Fibroblast of lung (primary cell): ENCODE results near the gene MYO1E.

Experiments
- CTCF ChIP-seq, 2 donors: IDR thresholded peaks in 1 of 2; conservative IDR thresholded peaks in 1 of 2; 1 replicate in 1 of 2; 2 replicates in 1 of 2; pipeline ENCODE4 v1.5.1; 2011 to 2012; ENCODE audit warnings: low read length in 2 of 2, control low read depth in 1 of 2, inconsistent platforms in 1 of 2, low read depth in 1 of 2, mild to moderate bottlenecking in 1 of 2
- EZH2 ChIP-seq: IDR thresholded peaks from 2 replicates; pipeline ENCODE4 v1.5.1; 2012; ENCODE audit warnings: low read length, control low read depth, mild to moderate bottlenecking; ENCODE audit errors: missing control alignments

- TF ChIP-seq CTCF (conservative IDR thresholded peaks at IDR 0.05 in 1 of 2, IDR thresholded peaks at IDR 0.05 in 1 of 2; ENCODE audit: low read depth in 1 of 2, low read length in 2 of 2) (no peak), EZH2 (no peak)
Measured at GRCh38 chr15:59147666-59148065, 225.0 kb downstream of the MYO1E start.
